Transverse colon (tissue), 4 donors: Measurements from ENCODE around the gene KIF3A. TPM values are rescaled to one million over a fixed set of nuclear protein-coding genes. Genes with fewer than 3 reads are reported as not detected.
A peak's percentile ranks its signal among the peaks of the same experiment; 100 is the strongest.

Source experiments
- DNase-seq: peaks from one replicate; pipeline ENCODE4 v3.0.0-alpha.2; 2019
- H3K27ac ChIP-seq, 4 donors: fragments of 200-600 bp; sonication (generic); 2 replicates each; pipeline ENCODE4 v1.5.1; 2016 to 2018; ENCODE audit warnings: inconsistent platforms in 4 of 4
- H3K27me3 ChIP-seq: fragments of 200-600 bp; sonication (generic); 2 replicates; pipeline ENCODE4 v1.5.1; 2017; ENCODE audit warnings: inconsistent platforms
- H3K36me3 ChIP-seq, 4 donors: fragments of 200-600 bp; sonication (generic); 2 replicates each; pipeline ENCODE4 v1.5.1; 2017 to 2019; ENCODE audit warnings: inconsistent platforms in 4 of 4
- H3K4me1 ChIP-seq, 4 donors: fragments of 200-600 bp; sonication (generic); 2 replicates each; pipeline ENCODE4 v1.5.1; 2017 to 2020; ENCODE audit warnings: inconsistent platforms in 4 of 4
- H3K4me3 ChIP-seq, 4 donors: fragments of 200-600 bp; sonication (generic); 1 replicate in 1 of 4; 2 replicates in 3 of 4; pipeline versions ENCODE4 v1.5.1 to v1.6.1; 2017 to 2019; ENCODE audit warnings: inconsistent platforms in 4 of 4
- H3K9me3 ChIP-seq, 2 donors: fragments of 200-600 bp; sonication (generic); 2 replicates each; pipeline ENCODE4 v1.5.1; 2017 to 2019; ENCODE audit warnings: inconsistent platforms in 2 of 2
- CTCF ChIP-seq, 5 experiments: fragments of 200-600 bp in 3 of 5; fragments of 450-650 bp in 2 of 5; sonication (generic) in 3 of 5; IDR thresholded peaks; 1 replicate in 2 of 5; 2 replicates in 3 of 5; pipeline ENCODE4 v1.5.1; 2016 to 2017; ENCODE audit warnings: antibody characterized with exemption in 5 of 5, inconsistent platforms in 3 of 5, mild to moderate bottlenecking in 2 of 5, moderate library complexity in 1 of 5
- EP300 ChIP-seq: sonication (generic); formaldehyde crosslinking; IDR thresholded peaks from one replicate; pipeline ENCODE4 v1.6.1; 2017; ENCODE audit warnings: antibody characterized with exemption, low read depth
- POLR2A ChIP-seq: fragments of 450-650 bp; IDR thresholded peaks from one replicate; pipeline ENCODE4 v1.6.1; 2016; ENCODE audit warnings: antibody characterized with exemption, mild to moderate bottlenecking, moderate library complexity
- POLR2AphosphoS5 ChIP-seq, 3 donors: sonication (generic); formaldehyde crosslinking; IDR thresholded peaks; one replicate each; pipeline ENCODE4 v1.6.1; 2016; ENCODE audit warnings: antibody characterized with exemption in 3 of 3
- WGBS, 2 donors: methylation state at CpG; one replicate each; pipeline ENCODE4 v1.1.5; 2018; ENCODE audit warnings: low coverage in 1 of 2; 5-methylcytosine and 5-hydroxymethylcytosine counted together
- in situ Hi-C, 4 donors: fragments of 200-750 bp; cut with MboI; loops; one replicate each; pipeline versions ENCODE4 v1.15.0 to v1.15.1; 2017; ENCODE audit warnings: low sequenced_read_pairs in 3 of 4, low pct_ligation_motif_present in 1 of 4, low pct_unique_long_range_greater_than_20kb in 1 of 4
- intact Hi-C: fragments of 100-400 bp; cut with DNase I; formaldehyde crosslinking; loops from one replicate; pipeline ENCODE4 v1.15.1; 2023; ENCODE audit warnings: low total_unique reads
- total RNA-seq, 4 donors: library from RNA; depleted of rRNA; stranded (reverse); fragments of >200 nt; gene quantifications; one replicate each; pipeline ENCODE4 v1.1.0, GENCODE V29; 2016

The KIF3A gene
- total RNA-seq, 4 donors from 2014 or later: 1.9 to 7.0 (median 2.8) TPM

GRCh38 chr5:132679166-132679565 is 58.2 kb downstream of the KIF3A start:
- no peaks in the 10 kb centered on the region for H3K27me3 ChIP-seq
- H3K4me3 ChIP-seq: no peak overlapping the region
- DNase-seq: no peak
- TF ChIP-seq POLR2A: no peak
- TF ChIP-seq CTCF (IDR thresholded peaks at IDR 0.05): no peak
- TF ChIP-seq EP300: no peak
- TF ChIP-seq POLR2AphosphoS5 (IDR thresholded peaks at IDR 0.05): no peak
- no peaks in the 10 kb centered on the region for H3K9me3 ChIP-seq
- intact Hi-C loops: no loop called here
- no peaks in the 10 kb centered on the region for H3K36me3 ChIP-seq
- peaks cover 0 to 10% (median 2%) of the 10 kb centered on the region in 4 donors for H3K4me1 ChIP-seq
- in situ Hi-C loops: no loop called here
- 92 to 97% methylated on average over 4 to 7 of the region's 7 CpGs for WGBS, 2 donors
- no peak overlapping the region for H3K27ac ChIP-seq

- Histone ChIP-seq H3K9me3 (no peaks in the 10 kb centered on the region), H3K27ac (no peak overlapping the region), H3K27me3 (no peaks in the 10 kb centered on the region), H3K4me1 (peaks cover 0 to 10% (median 2%) of the 10 kb centered on the region in 4 donors), H3K4me3 (no peak overlapping the region), H3K36me3 (no peaks in the 10 kb centered on the region)
- intact Hi-C loops: no loop called here
- in situ Hi-C loops: no loop called here
- no peak for TF ChIP-seq CTCF (IDR thresholded peaks at IDR 0.05)
- TF ChIP-seq POLR2A: no peak
- no peak for TF ChIP-seq POLR2AphosphoS5 (IDR thresholded peaks at IDR 0.05)
- TF ChIP-seq EP300: no peak
- 100% methylated on average over 1 of the region's 1 CpG; no CpG with 5 or more reads in 1 of the 2 donors for WGBS, 2 donors
- DNase-seq: no peak
These were observed 58.6 kb downstream of the KIF3A start for GRCh38 chr5:132678735-132679134.

GRCh38 chr5:132677682-132678400 is 59.5 kb downstream of the KIF3A start:
- Histone ChIP-seq H3K27me3 (no peaks in the 10 kb centered on the region), H3K4me1 (peaks cover 0 to 10% (median 2%) of the 10 kb centered on the region in 4 donors), H3K4me3 (no peak overlapping the region), H3K27ac (no peak overlapping the region), H3K36me3 (no peaks in the 10 kb centered on the region), H3K9me3 (no peaks in the 10 kb centered on the region)
- in situ Hi-C loops: no loop called here
- intact Hi-C loops: no loop called here
- TF ChIP-seq EP300 (no peak), POLR2AphosphoS5 (IDR thresholded peaks at IDR 0.05) (no peak), POLR2A (no peak), CTCF (IDR thresholded peaks at IDR 0.05) (no peak)
- WGBS, 2 donors: 90 to 94% methylated on average over 15 of the region's 15 CpGs
- no peak for DNase-seq

- DNase-seq: peak; percentile 26
- WGBS, 2 donors: 40 to 55% methylated on average over 1 to 7 of the region's 7 CpGs
- H3K27ac ChIP-seq: peak overlapping the region in 1 of 4 donors; percentile 7
- no peak overlapping the region for H3K4me3 ChIP-seq
- intact Hi-C loops: no loop called here
- TF ChIP-seq CTCF (IDR thresholded peaks at IDR 0.05) (no peak), POLR2AphosphoS5 (IDR thresholded peaks at IDR 0.05) (peak in 1 of 3 donors; percentile 14)
- H3K4me1 ChIP-seq: peaks cover 0 to 10% (median 2%) of the 10 kb centered on the region in 4 donors
- in situ Hi-C loops: no loop called here
- H3K36me3 ChIP-seq: no peaks in the 10 kb centered on the region
- no peaks in the 10 kb centered on the region for H3K27me3 ChIP-seq
- H3K9me3 ChIP-seq: no peaks in the 10 kb centered on the region
These were observed 60.2 kb downstream of the KIF3A start for GRCh38 chr5:132677191-132677590.
